HL-60 (cell line): ENCODE data around the gene ST7.

Experiments used
- CTCF ChIP-seq: IDR thresholded peaks from one replicate; pipeline ENCODE4 v1.5.1; 2011; ENCODE audit warnings: low read length, control low read depth, inconsistent platforms; ENCODE audit not compliant: insufficient read depth
- POLR2AphosphoS5 ChIP-seq: IDR thresholded peaks from 2 replicates; pipeline ENCODE4 v1.6.1; 2012; ENCODE audit warnings: low read depth
- SPI1 ChIP-seq: IDR thresholded peaks from 2 replicates; pipeline ENCODE4 v1.6.1; 2012; ENCODE audit warnings: low read depth, mild to moderate bottlenecking, borderline replicate concordance

- TF ChIP-seq CTCF, result no peak
- TF ChIP-seq POLR2AphosphoS5, result no peak
- no peak for TF ChIP-seq SPI1
These were observed 122.6 kb downstream of the ST7 start for GRCh38 chr7:117075934-117076333.
